K562 (cell line): ENCODE measurements around the gene PRDM16. TPM values are rescaled to one million over a fixed set of nuclear protein-coding genes. Genes with fewer than 3 reads are reported as not detected.

Experiments used
- ASH1L ChIP-seq: fragments of 450-650 bp; IDR thresholded peaks from 2 replicates; pipeline ENCODE4 v1.6.1; 2018; ENCODE audit warnings: borderline replicate concordance, mild to moderate bottlenecking, low read depth; ENCODE audit not compliant: partially characterized antibody
- ELF2 ChIP-seq: fragments of 250-450 bp; sonication (Bioruptor Pico); IDR thresholded peaks from 2 replicates; pipeline ENCODE4 v1.5.0; 2021; ENCODE audit warnings: mild to moderate bottlenecking
- FOS ChIP-seq: IDR thresholded peaks from 3 replicates; pipeline ENCODE4 v1.6.1; 2011; ENCODE audit not compliant: insufficient read length; ENCODE audit errors: extremely low read depth
- NCOA2 ChIP-seq, 2 experiments: fragments of 450-650 bp; IDR thresholded peaks; 2 replicates each; pipeline ENCODE4 v1.6.1; 2018; ENCODE audit warnings: mild to moderate bottlenecking in 2 of 2, moderate library complexity in 1 of 2; ENCODE audit not compliant: partially characterized antibody in 2 of 2
- TCF7L2 ChIP-seq: fragments of 150-350 bp; IDR thresholded peaks from 2 replicates; pipeline ENCODE4 v1.6.1; 2016; ENCODE audit warnings: low read depth, mild to moderate bottlenecking, low read length, moderate library complexity
- TEAD4 ChIP-seq, 2 experiments: sonication (generic) in 1 of 2; formaldehyde crosslinking in 1 of 2; IDR thresholded peaks; 2 replicates each; pipeline versions ENCODE4 v1.6.1 to v1.8.0; 2012 to 2022; ENCODE audit warnings: borderline replicate concordance in 1 of 2, inconsistent platforms in 1 of 2, low read length in 1 of 2, mild to moderate bottlenecking in 1 of 2, missing genetic modification reagents in 1 of 2
- ZBTB40 ChIP-seq, 2 experiments: fragments of 450-650 bp in 1 of 2; sonication (generic) in 1 of 2; formaldehyde crosslinking in 1 of 2; IDR thresholded peaks; 2 replicates each; pipeline versions ENCODE4 v1.7.1 to v1.9.0; 2016 to 2022; ENCODE audit warnings: inconsistent platforms in 1 of 2, mild to moderate bottlenecking in 1 of 2, missing genetic modification reagents in 1 of 2
- ZFPM2 ChIP-seq: fragments of 250-450 bp; sonication (Bioruptor Pico); IDR thresholded peaks from 2 replicates; pipeline ENCODE4 v1.5.1; 2022; ENCODE audit warnings: mild to moderate bottlenecking
- ZNF124 ChIP-seq: sonication (generic); formaldehyde crosslinking; IDR thresholded peaks from 2 replicates; pipeline ENCODE4 v1.8.1; 2022; ENCODE audit warnings: missing genetic modification reagents
- ZNF263 ChIP-seq: sonication (generic); formaldehyde crosslinking; IDR thresholded peaks from 2 replicates; pipeline ENCODE4 v1.8.0; 2022; ENCODE audit warnings: mild to moderate bottlenecking, missing genetic modification reagents, borderline replicate concordance
- ZNF589 ChIP-seq: fragments of 200-800 bp; sonication (Bioruptor generic); IDR thresholded peaks from 2 replicates; pipeline ENCODE4 v1.6.1; 2016; ENCODE audit warnings: low read depth, missing genetic modification characterization, missing compliant biosample characterization
- polyA plus RNA-seq, 8 experiments: library from polyadenylated mRNA; depleted of rRNA in 4 of 8; stranded (reverse) in 5 of 8; unstranded in 3 of 8; fragments of >200 nt; fragmentation: Nextera tagmentation in 2 of 8; fragmentation: Illumina TruSeq in 1 of 8; extraction: Ambion mirVana in 2 of 8; extraction: Trizol in 1 of 8; gene quantifications; 2 replicates each; pipeline versions ENCODE4 v1.2.1 to v1.2.3, GENCODE V29; 2011 to 2014; ENCODE audit warnings: inconsistent platforms in 1 of 8, missing spikeins in 1 of 8
- total RNA-seq, 7 experiments: library from RNA; depleted of rRNA in 6 of 7; stranded (reverse); fragments of >200 nt in 6 of 7; fragmentation: Illumina TruSeq in 2 of 7; extraction: Trizol in 2 of 7; gene quantifications; 2 replicates each; pipeline versions ENCODE4 v1.2.1 to v1.2.3, GENCODE V29; 2011 to 2021; ENCODE audit warnings: low replicate concordance in 1 of 7

PRDM16 gene
- total and polyA plus RNA-seq, 9 of the 15 experiments (the other 6 are each of a cell fraction or from before 2014, with no cell fraction given), result 0.10 to 0.27 TPM; not detected in 7

GRCh38 chr1:3128431-3129132 is 59.6 kb downstream of the PRDM16 start (continued):
- TF ChIP-seq ZBTB40 (IDR thresholded peaks at IDR 0.05), result no peak
- TF ChIP-seq ZBTB40 (CRISPR knock-in tag; IDR thresholded peaks at IDR 0.05), result no peak
- TF ChIP-seq ASH1L, result no peak
- no peak for TF ChIP-seq TCF7L2
- no peak for TF ChIP-seq FOS
- no peak for TF ChIP-seq ZNF263 (CRISPR knock-in tag)
- no peak for TF ChIP-seq NCOA2 (IDR thresholded peaks at IDR 0.05; ENCODE audit: partially characterized antibody in 2 of 2)
- TF ChIP-seq TEAD4 (IDR thresholded peaks at IDR 0.05; ENCODE audit: low read length), result no peak
- no peak for TF ChIP-seq TEAD4 (CRISPR knock-in tag; IDR thresholded peaks at IDR 0.05; ENCODE audit: borderline replicate concordance)
- TF ChIP-seq ZFPM2 (CRISPR knock-in tag), result no peak
- TF ChIP-seq ZNF124, result no peak
- TF ChIP-seq ZNF589 (CRISPR knock-in tag), result no peak
- TF ChIP-seq ELF2 (CRISPR knock-in tag), result no peak
